H1 (cell line): ENCODE data around the gene FGFBP2.

ENCODE experiments used
- ATF2 ChIP-seq: IDR thresholded peaks from 2 replicates; pipeline ENCODE4 v1.6.1; 2012; ENCODE audit warnings: low read length, inconsistent platforms
- BACH1 ChIP-seq: IDR thresholded peaks from 2 replicates; pipeline ENCODE4 v1.6.1; 2012; ENCODE audit warnings: low read length, improper control_type of control experiment
- BRCA1 ChIP-seq: IDR thresholded peaks from 2 replicates; pipeline ENCODE4 v1.6.1; 2012; ENCODE audit warnings: low read depth, low read length, improper control_type of control experiment
- CTCF ChIP-seq, 3 experiments: IDR thresholded peaks; 1 replicate in 2 of 3; 2 replicates in 1 of 3; pipeline versions ENCODE4 v1.5.1 to v1.6.1; 2011; ENCODE audit warnings: low read length in 3 of 3, mild to moderate bottlenecking in 3 of 3, inconsistent platforms in 2 of 3, low read depth in 1 of 3, moderate library complexity in 1 of 3; ENCODE audit not compliant: insufficient read depth in 1 of 3; ENCODE audit errors: control extremely low read depth in 1 of 3
- EP300 ChIP-seq, 2 experiments: IDR thresholded peaks; 1 replicate in 1 of 2; 2 replicates in 1 of 2; pipeline ENCODE4 v1.6.1; 2011 to 2012; ENCODE audit warnings: low read depth in 2 of 2, low read length in 2 of 2, mild to moderate bottlenecking in 2 of 2, borderline replicate concordance in 1 of 2, inconsistent platforms in 1 of 2, moderate library complexity in 1 of 2
- EZH2 ChIP-seq: fragments of 200-600 bp; sonication (generic); IDR thresholded peaks from 2 replicates; pipeline ENCODE4 v1.7.1; 2012; ENCODE audit warnings: low read depth, mild to moderate bottlenecking, moderate library complexity, low read length, inconsistent platforms; ENCODE audit not compliant: severe bottlenecking
- JUN ChIP-seq: IDR thresholded peaks from 2 replicates; pipeline ENCODE4 v1.6.1; 2011; ENCODE audit warnings: low read depth, mild to moderate bottlenecking, improper control_type of control experiment, low read length
- KDM1A ChIP-seq: fragments of 200-600, 300-600 bp; sonication (generic); IDR thresholded peaks from 2 replicates; pipeline ENCODE4 v1.7.1; 2016; ENCODE audit warnings: mild to moderate bottlenecking, low read length, borderline replicate concordance
- MAX ChIP-seq: IDR thresholded peaks from 2 replicates; pipeline ENCODE4 v1.6.1; 2012; ENCODE audit warnings: inconsistent platforms
- POLR2AphosphoS5 ChIP-seq: IDR thresholded peaks from 2 replicates; pipeline ENCODE4 v1.6.1; 2011; ENCODE audit warnings: low read depth, low read length
- SUZ12 ChIP-seq: fragments of 200-600 bp; sonication (generic); IDR thresholded peaks from 2 replicates; pipeline ENCODE4 v1.6.1; 2012; ENCODE audit warnings: mild to moderate bottlenecking, inconsistent platforms, low read length, moderate library complexity, mixed read lengths
- TAF1 ChIP-seq: IDR thresholded peaks from 2 replicates; pipeline ENCODE4 v1.6.1; 2011; ENCODE audit warnings: mild to moderate bottlenecking, low read depth, low read length
- TEAD4 ChIP-seq: IDR thresholded peaks from 2 replicates; pipeline ENCODE4 v1.6.1; 2012; ENCODE audit warnings: low read depth, low read length, inconsistent platforms, mixed read lengths
- USF2 ChIP-seq: IDR thresholded peaks from 2 replicates; pipeline ENCODE4 v1.6.1; 2011; ENCODE audit warnings: low read length, improper control_type of control experiment

GRCh38 chr4:15918484-15919129, 44.4 kb downstream of the FGFBP2 start:
- no peak for TF ChIP-seq EZH2
- no peak for TF ChIP-seq EP300 (IDR thresholded peaks at IDR 0.05; ENCODE audit: borderline replicate concordance in 1 of 2, low read depth in 2 of 2, low read length in 2 of 2)
- no peak for TF ChIP-seq ATF2
- no peak for TF ChIP-seq BACH1
- no peak for TF ChIP-seq TAF1
- no peak for TF ChIP-seq JUN
- no peak for TF ChIP-seq USF2
- no peak for TF ChIP-seq POLR2AphosphoS5
- no peak for TF ChIP-seq CTCF (IDR thresholded peaks at IDR 0.05; ENCODE audit: control extremely low read depth in 1 of 3, insufficient read depth in 1 of 3, low read depth in 1 of 3, low read length in 3 of 3)
- TF ChIP-seq TEAD4 = no peak
- TF ChIP-seq KDM1A = no peak
- TF ChIP-seq SUZ12 = no peak
- no peak for TF ChIP-seq BRCA1
- TF ChIP-seq MAX = no peak
